Erythroblast (primary cell): ENCODE measurements around the gene FUT3.
"Not testable (repeated sequence)": the region's sequence is repeated elsewhere in the genome, so short reads cannot be mapped to it uniquely, and the experiment has no call there.

Source experiments
- DNase-seq, 2 experiments: peaks; one replicate each; lab custom pipeline; 2025; lab: John Stamatoyannopoulos, UW
- GATA1 ChIP-seq: IDR thresholded peaks from 2 replicates; pipeline ENCODE4 v1.6.1; 2011; ENCODE audit warnings: low read depth, mild to moderate bottlenecking, control low read depth, low read length, moderate library complexity
- POLR2A ChIP-seq: IDR thresholded peaks from 2 replicates; pipeline ENCODE4 v1.6.1; 2011; ENCODE audit warnings: mild to moderate bottlenecking, low read length

The FUT3 gene

DNA sequence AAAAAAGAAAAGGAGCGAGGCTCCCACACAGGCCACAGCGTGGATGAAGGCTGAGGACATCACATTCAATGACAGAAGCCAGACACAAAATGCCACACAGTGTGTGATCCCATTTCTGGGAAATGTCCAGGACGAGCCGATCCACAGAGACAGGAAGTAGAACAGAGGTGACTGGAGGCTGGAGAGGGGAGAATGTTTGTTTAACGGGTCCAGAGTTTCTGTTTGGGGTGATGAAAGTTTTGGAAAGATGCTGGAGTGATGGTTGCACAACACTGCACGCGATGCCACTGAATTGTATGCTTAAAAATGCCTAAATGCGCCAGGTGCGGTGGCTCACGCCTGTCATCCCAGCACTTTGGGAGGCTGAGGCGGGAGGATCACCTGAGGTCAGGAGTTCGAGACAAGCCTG, 19.7 kb upstream of the FUT3 start:
- TF ChIP-seq POLR2A, result no peak
- TF ChIP-seq GATA1, result no peak
- DNase-seq, result no peak

DNA sequence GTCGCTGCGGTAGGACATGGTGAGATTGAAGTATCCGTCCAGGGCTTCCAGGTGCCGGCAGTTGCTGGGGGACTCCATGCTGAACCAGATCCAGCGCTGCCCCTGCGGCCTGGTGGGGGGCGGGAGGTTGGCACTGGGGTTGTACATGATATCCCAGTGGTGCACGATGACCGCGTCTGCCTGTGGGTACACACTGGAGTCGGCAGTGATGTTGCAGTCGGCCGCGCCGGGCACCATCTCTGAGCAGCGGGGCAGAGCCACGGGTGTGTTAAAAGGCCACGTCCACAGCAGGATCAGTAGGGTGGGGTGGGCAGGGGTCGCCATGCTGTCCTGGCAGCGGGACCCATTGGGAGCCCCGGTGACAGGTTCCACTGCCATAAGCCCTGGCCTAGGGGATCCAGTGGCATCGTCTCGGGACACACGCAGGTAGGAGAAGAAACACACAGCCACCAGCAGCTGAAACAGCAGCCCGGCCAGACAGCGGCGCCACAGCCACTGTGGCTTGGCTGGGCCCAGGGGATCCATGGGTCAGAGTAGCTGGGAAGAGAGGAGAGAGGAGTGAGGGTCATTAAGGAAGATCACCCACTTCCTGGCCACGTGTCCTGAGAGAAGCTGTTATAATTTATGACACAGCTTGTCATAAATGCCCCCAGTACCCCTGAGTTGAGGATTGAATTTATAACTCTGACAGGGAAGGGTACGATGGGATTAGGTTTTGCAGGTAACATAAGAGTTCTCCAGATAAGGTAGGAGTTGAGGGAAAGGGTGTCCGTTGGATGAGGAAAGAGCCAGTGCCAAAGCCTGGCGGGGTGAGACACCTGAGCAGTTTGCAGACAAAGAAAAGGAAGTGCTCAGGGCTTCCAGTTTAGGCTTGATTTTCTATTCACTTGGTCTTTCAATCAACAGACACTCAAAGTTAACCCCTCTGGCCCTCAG, 16.2 kb upstream of the FUT3 start:
- TF ChIP-seq POLR2A (no peak), GATA1 (no peak)
- DNase-seq, result no peak

DNA sequence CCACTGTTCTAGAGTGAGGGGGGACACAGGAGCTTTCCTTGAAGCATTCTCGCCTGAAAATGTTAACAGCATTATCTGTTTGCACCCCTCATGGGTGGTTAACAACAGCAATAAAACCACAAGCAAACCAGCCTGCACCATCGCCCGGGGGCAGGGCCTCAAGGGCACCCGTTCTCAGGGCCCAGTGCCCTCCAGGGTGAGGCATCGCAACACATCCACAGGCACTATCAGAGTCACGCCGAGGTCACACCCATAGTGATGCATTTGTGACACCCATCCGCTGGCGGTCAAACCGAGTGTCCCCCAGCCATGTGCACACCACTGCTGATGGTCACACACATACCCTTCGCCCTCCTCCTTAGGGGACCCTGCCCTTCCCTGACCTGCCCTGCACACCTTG, 14.5 kb upstream of the FUT3 start:
- no peak for DNase-seq
- TF ChIP-seq POLR2A (no peak), GATA1 (no peak)

DNA sequence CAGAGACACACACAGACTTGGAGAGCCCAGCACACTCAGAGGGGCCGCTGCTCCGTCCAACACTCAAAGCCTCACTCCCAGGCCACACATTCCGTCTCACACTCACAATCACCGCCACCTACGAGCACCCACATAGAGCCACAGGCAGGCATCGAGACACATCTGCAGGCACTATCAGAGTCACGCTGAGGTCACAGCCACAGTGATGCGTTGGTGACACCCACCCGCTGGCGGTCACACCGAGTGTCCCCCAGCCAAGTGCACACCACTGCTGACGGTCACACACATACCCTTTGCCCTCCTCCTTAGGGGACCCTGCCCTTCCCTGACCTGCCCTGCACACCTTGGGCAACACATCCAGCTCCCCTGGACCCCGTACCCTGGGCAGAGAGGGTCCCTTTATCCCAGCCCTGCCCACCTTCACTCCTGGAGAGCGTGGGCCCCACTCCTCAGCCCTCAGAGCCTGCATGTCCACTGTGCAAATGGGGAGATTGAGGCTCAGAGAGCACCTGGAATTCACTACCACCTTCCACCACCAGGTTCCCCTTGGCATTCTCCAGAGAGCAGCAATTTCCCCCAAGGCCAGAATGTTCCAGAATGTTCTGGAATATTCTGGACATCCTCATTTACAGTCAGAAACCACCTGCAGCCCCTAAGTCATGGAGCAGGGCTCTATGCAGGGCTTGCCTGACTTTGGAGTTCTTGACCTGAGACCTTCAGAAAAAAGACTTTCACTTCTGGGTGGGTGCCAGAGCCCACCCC, 13.7 kb upstream of the FUT3 start:
- no peak for DNase-seq
- TF ChIP-seq GATA1 (no peak), POLR2A (no peak)

DNA sequence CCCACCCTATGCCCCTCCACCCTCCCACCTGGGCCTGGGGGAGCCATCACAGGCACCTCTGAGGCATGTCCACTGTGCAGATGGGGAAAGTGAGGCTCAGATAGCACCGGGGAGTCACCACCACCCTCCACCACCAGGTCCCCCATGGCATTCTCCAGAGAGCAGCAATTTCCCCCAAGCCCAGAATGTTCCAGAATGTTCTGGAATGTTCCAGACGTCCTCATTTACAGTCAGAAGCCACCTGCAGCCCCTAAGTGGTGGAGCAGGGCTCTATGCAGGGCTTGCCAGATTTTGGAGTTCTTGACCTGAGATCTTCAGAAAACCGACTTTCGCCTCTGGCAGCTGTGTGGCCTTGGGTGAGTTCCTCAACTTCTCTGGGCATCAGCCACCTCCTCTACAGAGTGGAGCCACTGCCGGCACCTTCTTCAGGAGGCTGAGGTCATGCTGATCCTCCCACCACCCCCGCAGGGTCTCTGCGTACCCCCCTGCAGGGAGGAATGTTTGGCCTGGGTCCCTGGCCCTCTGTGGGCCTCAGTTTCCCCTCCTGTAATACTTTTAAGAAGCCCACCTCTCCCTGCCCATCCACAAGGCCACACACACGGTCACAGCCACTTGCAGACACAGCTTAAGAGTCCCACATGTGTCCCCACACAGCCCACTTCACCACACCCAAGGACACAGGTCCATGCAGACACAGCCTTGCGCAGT, 12.9 kb upstream of the FUT3 start:
- no peak for DNase-seq
- no peak for TF ChIP-seq POLR2A
- no peak for TF ChIP-seq GATA1

DNA sequence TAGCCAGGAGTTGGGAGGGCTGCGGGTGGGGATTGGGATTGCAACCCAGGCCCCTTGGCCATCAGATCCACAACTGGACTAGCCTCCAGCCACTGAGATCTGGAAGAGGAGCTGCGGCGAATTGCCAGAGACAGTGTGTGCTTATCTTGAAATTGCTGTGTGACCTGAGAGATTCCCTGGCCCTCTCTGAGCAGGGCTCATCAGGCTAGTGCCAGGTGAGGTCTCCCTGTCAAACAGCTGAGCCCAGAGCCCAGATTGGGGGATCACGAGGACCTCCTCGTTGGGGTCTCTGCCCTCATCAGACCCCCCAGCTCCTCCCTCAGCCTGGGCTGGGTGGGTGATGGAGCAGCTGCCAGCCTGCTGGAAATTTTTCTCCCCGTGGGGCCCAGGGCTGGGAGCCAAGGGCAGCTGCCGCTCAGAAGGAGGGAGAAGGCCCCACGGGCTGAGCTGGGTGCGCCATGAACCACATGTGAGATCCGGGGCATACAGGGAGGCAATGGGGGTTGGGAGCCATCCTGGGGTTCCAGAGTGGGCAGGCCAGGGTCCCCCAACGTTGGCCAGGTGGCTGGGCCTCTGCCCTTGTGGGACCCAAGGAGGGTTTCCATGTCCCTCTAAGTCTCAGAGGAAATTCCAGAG, 11.9 kb upstream of the FUT3 start:
- TF ChIP-seq GATA1 (no peak), POLR2A (no peak)
- no peak for DNase-seq

DNA sequence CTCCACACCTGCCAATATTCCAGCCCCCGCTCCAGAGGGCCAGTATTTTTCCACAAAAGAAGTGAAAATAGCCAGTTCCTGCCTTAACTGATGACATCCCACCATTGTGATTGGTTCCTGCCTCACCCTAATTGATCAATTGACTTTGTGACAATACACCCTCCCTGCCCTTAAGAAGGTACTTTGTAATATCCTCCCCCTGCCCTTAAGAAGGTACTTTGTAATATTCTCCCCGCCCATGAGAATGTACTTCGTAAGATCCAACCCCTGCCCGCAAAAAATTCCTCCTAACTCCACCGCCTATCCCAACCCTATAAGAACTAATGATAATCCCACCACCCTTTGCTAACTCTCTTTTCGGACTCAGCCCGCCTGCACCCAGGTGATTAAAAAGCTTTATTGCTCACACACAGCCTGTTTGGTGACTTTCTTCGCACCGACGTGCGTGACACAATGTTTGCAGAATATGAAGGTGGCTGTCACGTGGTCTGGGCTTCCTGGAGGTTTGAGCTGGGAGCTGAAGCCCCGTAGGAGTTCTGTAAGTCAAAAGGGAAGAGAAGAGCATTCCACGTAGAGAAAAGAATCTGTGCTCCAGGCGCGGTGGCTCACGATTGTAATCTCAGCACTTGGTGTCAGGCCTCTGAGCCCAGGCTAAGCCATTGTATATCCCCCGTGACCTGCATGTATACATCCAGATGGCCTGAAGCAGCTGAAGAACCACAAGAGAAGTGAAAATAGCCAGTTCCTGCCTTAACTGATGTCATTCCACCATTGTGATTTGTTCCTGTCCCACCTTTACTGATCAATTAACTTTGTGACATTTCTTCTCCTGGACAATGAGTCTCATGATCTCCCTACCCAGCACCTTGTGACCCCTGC, 6.2 kb upstream of the FUT3 start:
- TF ChIP-seq POLR2A (no peak), GATA1 (no peak)

DNA sequence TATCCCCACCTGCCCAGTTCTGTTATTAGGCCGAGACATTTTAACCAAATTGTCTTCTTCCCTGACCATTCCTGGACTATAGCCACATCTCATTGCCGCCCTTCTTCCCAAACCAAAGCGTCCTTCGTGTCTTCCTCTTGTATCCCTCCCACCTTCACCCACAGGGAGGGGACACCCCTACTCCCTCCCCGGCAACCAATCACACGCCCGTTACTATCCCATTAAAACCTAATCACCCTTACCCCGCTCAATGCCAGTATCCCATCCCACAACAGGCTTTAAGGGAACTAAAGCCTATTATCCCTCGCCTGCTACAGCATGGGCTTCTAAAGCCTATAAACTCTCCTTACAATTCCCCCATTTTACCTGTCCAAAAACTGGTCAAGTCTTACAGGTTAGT, 3.9 kb upstream of the FUT3 start:
- not testable (repeated sequence) for DNase-seq

More for the DNA sequence above, 6.2 kb upstream of the FUT3 start:
- no peak for DNase-seq

DNA sequence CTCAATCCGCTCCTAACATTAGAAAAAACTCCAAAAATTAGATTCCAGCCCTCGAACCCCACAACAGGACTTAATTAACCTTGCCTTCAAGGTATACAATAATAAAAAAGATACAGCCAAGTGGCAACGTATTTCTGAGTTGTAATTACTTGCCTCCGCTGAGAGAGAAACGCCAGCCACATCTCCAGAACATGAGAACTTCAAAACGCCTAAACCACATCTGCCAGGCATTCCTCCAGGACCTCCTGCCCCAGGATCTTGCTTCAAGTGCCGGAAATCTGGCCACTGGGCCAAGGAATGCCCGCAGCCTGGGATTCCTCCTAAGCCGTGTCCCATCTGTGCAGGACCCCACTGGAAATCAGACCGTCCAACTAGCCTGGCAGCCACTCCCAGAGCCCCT, 2.9 kb upstream of the FUT3 start:
- not testable (repeated sequence) for DNase-seq

DNA sequence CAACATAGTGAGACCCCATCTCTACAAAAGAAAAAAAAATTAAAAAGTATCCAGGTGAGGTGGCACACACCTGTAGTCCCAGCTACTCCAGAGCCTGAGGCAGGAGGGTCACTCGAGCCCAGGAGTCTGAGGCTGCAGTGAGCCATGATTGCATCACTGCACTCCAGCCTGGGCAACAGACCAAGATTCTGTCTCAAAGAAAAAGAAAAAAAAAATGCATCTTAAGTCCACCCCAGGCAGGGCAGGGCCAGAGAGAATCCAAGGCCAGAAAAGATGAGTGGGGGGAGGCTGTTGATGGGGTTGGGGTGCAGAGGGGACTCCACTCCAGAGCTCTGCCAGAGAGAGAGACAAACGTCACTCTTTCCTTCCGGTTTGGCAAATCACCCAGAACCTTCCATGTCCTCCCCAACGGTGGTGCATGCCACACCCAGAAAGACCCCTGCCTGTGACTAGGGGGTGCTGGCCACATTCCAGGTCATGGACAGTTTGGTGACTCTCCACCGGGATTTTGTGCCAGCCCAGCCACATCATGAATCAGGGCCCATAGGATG, 431 bp downstream of the FUT3 start:
- TF ChIP-seq GATA1 (no peak), POLR2A (no peak)
- DNase-seq, result no peak

DNA sequence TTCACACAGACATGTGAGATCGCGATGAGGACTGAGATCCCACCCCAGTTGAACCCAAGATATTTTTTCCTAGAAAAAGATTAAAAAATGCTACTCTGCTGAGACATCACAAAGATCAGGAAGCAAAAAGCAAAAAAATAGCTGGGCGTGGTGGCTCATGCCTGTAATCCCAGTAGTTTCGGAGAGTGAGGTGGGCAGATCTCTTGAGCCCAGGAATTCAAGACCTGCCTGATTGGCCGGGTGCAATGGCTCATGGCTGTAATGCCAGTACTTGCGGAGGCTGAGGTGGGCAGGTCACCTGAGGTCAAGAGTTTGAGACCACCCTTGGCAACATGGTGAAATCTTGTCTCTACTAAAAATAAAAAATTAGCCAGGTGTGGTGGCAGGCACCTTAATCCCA, 1.1 kb downstream of the FUT3 start:
- DNase-seq, result no peak
- TF ChIP-seq POLR2A (no peak), GATA1 (no peak)

DNA sequence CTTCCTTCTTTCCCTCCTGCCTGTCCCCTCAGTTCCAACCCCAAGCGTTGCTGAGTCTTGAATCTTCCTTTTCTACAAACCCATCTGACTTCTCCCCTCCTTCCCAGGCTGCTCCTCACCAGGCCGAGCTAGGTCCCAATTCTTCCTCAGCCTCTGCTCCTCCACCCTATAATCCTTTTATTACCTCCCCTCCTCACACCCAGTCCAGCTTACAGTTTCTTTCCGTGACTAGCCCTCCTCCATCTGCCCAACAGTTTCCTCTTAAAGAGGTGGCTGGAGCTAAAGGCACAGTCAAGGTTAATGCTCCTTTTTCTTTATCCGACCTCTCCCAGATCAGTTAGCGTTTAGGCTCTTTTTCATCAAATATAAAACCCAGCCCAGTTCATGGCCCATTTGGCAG, 2.6 kb downstream of the FUT3 start:
- not testable (repeated sequence) for DNase-seq

DNA sequence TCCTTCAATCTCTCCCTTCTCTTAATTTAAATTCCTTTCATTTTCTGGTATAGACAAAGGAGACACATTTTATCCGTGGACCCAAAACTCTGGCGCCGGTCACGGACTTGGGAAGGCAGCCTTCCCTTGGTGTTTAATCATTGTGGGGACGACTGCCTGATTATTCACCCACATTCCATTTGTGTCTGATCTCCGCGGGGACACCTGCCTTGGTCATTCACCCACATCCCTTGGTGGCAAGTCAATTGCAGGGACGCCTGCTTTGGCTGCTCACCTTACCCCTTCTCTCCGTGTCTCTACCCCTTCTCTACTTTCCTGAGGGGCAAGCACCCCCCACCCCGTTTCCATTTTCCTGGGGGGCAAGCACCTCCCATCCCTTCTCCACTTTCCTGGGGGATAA, 3.4 kb downstream of the FUT3 start:
- not testable (repeated sequence) for DNase-seq
